GM19238 (cell line): ENCODE measurements around the gene CD63.
"Not testable (repeated sequence)": the region's sequence is repeated elsewhere in the genome, so short reads cannot be mapped to it uniquely, and the experiment has no call there.

Source experiments
- DNase-seq: peaks from one replicate; pipeline ENCODE4 v3.0.0; 2011; ENCODE audit warnings: low spot score; ENCODE audit not compliant: insufficient read length

Gene CD63, protein sequence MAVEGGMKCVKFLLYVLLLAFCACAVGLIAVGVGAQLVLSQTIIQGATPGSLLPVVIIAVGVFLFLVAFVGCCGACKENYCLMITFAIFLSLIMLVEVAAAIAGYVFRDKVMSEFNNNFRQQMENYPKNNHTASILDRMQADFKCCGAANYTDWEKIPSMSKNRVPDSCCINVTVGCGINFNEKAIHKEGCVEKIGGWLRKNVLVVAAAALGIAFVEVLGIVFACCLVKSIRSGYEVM

DNA sequence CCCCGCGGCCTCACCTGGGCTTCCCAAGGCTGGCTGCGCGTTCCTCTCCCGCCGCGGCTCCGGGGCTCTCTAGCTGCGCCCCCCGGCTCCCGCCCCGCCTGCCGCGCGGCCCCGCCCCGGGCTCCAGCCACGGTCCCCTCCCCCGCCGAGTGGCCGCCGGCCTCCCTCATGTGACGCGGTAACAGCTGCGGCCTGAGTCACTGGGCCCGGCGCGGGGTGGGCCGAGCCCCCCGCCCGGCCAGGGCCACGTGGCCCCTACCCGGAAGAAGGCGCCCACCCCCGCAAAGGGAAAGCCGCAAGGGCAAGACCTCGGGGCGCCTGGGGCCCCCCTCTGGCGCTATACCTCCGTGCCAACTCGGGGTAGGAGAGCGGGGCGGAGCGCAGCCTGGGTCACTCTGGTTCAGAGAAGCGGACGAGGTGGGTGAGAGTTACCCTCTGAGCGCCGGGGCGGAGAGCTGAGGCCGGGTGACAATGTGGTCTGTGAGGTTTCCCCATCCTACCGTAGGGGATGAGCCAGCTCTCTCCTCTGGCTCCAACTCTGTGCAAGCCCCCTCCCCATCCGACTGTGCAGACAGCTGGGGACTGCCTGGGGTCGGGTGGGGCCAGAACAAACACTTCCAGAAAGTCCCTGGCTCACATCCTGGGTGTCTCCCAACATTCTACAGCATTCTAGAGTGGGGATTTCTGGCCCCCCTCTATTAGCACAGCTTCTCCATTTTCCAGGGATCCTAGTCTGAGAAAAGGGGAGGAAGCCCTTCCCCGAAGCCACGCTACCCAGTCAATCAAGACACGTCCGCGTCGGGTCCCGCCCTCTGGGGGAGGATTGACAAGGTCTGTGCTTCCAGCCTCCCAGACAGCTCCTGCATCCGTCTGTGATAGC lies at the start of gene CD63:
TSS of gene CD63 (minus strand) at position 71 of the 880 bp plus-strand sequence. CDS start 668 bp downstream, outside the sequence.
- DNase-seq, result peak; percentile 91

DNA sequence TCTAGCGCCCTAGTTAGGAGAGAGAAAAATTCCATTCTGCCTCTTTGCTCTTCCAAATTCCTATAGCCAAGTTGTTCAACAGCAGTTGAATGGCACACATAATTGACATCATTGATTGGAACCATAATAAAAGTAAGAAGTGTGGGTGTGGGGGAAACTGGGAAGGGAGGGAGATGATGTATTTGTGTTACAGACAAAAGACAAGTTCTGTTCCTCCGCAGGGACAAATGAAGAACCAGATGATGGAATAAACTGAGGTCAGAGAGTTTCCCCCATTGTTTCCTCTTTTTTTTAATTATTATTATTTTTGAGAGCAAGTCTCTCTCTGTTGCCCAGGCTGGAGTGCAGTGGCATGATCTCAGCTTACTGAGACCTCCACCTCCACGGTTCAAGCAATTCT lies 49.0 kb upstream of the CD63 start:
- DNase-seq, result no peak

DNA sequence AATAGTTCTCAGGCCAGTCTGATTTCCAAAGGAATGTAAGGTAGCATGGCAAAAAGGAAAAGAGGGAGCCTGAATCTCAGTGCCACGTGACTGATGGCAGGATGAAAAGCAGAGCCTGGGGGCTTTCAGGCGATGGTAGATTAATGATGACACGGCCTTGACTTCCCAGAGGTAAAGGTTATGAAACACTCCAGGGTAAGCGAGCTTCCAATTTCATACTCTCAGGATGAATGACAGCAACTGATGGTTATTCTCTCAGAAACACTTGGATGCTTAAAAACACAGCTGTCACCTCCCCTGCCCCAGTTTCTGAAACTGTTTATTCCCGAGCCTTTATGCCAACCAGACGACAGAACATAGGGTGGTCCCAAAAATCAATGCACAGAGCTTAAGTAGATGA lies 42.9 kb upstream of the CD63 start:
- DNase-seq, result no peak

DNA sequence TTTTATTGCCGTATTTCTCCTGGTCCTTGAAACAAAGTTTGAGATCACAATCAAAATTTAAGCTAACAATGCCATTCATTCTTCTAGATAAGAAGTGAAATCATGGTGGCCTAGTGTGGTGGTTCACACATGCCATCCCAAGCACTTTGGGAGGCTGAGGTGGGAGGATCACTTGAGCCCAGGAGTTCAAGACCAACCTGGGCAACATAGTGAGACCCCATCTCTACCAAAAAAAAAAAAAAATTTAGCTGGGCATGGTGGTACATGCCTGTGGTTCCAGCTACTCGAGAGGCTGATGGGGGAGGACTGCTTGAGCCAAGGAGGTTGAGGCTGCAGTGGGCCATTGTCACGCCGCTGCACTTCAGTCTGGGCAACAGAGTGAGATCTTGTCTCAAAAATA lies 38.3 kb upstream of the CD63 start:
- DNase-seq, result no peak

DNA sequence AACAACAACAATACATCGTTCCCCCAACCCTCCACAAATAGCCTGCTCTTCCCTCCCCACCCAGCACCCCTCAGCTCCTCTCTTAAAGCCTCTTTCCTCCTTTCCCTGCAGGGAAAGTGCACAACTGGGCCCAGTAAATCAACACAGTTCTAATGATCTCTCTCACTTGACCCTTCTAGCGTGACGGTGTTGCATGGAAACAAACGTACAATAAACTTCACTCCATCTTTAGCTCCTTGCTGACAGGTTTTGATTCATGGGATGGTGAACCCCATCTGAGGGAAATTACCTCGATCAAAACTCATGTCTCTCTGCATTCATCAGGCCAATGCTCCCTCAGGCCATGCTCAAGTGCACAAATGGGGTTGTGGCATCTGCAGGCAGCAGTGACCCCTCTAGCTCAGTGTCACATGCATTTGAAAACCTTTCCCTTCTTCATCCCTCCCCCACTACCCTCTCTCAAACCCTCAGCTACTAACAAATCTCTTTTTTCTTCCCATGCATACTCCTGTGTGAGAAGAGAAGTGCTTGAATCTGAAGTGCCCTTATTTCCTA lies 37.0 kb upstream of the CD63 start:
- DNase-seq, result no peak

DNA sequence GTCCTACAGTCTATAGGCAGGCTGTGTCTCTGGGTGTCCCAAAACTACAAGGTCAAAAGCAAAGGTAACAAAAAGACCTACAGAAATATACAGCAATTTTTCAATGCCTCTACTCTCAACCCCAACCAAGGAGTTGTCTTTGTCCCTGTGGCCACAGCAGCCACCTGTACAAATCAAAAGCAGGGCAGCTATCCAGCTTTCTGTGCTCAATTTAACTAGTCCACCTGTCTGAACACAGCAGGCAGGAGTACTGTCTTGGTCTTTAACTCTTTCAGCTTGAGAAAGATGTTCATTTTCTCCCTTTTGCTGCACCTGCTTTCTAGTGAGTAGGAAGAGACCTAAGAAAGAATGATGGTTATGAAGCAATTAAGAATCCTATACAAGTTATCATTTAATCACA lies 33.8 kb upstream of the CD63 start:
- DNase-seq, result no peak

DNA sequence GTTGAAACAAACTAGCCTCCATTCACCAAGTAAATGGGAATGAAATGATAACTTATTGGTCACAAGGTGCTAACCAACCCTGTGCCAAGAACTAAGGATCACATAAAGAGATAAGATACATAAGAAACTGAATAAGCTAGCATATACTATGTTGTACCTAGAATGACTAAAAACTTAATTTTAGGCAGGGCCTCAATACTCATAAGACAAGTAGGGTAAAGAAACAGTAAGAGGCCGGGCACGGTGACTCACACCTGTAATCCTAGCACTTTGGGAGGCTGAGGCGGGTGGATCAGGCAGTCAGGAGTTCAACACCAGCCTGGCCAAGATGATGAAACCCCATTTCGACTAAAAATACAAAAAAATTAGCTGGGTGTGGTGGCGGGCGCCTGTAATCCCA lies 31.9 kb upstream of the CD63 start:
- no peak for DNase-seq

DNA sequence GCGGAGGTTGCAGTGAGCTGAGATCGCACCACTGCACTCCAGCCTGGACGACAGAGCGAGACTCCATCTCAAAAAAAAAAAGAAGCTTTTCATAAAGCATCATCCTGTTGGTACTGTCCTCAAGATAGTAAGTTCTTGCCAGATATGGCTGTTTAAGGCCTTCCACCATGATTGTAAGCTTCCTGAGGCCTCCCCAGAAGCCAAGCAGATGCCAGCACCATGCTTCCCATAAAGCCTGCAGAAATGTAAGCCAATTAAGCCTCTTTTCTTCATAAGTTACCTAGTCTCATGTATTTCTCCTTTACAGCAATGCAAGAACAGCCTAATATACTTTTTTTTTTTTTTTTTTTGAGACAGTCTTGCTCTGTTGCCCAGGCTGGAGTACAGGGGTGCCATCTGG lies 29.8 kb upstream of the CD63 start:
- not testable (repeated sequence) for DNase-seq

DNA sequence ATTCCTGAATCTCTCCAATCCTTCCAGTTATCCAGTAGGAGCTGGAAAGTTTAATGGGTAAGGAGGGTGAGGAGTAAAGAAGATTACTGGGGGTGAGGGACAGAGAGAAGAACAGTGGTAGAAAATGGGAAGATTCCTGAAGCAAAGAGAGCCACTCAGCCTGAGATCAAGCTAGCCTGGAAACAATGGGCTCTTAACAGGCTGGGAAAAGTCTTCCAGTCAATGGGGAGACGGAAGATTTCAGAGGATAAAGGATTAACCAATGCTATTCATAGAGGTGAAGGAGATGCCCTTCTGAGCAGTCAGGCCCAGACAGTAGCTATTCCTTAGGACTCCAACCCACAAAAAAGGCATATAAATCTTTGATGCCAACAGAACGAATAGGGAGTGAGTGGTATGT lies 28.9 kb upstream of the CD63 start:
- DNase-seq, result no peak

DNA sequence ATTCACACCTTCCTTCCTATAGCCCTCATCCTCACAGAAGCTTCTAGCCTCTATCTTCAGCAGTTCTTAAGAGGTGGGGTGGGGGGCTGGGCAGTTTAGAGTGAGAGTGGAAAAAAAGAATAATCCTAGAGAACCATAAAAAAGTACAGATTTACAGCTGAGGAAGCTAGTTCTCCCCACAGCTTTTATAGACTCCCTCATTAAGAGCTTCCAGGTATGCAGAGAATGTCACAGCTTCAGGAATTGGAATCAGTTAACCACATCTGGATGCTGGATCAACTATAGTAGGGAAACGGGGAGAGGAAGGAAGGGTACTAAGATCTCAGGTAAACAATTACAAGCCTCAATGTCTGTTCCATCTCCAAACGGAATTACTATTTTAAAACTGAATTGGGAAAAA lies 26.4 kb upstream of the CD63 start:
- DNase-seq, result no peak

DNA sequence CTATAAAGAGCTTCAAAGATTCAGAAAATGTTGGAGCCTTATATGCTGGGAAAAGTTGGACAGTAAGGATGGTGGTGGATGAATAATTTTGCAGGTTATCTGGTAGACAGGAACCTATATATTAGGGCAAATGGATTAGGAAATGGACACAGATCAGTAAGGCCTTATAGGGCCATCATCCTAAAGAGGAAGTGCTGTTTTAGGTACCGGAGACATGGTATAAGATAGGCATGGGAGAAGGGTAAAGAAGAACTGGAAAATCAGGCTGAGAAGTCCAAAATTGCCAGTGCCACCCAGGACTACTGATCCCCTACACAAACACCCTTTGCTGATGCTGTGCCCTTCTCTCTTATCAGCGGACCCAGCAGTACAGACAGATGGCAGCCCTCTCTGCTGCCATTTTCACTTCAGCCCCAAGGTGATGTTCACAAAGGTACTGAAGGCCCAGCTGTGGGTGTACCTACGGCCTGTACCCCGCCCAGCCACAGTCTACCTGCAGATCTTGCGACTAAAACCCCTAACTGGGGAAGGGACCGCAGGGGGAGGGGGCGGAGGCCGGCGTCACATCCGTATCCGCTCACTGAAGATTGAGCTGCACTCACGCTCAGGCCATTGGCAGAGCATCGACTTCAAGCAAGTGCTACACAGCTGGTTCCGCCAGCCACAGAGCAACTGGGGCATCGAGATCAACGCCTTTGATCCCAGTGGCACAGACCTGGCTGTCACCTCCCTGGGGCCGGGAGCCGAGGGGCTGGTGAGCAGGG lies 19.6 kb upstream of the CD63 start:
- DNase-seq, result no peak

DNA sequence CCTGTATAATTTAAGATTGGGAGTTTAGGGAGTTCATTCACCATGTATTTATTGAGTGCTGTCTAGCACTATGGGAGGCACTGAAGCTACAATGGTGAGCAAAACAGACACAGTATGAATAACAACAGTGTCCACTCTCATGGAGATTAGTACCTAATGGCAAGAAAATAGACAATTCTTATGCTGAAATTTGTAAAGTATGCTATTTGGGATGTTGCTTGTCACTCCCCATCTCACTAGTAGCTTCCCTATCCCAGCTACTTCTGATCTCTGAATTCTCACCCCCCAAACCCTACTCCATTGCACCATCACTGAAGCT lies 18.1 kb upstream of the CD63 start:
- no peak for DNase-seq

DNA sequence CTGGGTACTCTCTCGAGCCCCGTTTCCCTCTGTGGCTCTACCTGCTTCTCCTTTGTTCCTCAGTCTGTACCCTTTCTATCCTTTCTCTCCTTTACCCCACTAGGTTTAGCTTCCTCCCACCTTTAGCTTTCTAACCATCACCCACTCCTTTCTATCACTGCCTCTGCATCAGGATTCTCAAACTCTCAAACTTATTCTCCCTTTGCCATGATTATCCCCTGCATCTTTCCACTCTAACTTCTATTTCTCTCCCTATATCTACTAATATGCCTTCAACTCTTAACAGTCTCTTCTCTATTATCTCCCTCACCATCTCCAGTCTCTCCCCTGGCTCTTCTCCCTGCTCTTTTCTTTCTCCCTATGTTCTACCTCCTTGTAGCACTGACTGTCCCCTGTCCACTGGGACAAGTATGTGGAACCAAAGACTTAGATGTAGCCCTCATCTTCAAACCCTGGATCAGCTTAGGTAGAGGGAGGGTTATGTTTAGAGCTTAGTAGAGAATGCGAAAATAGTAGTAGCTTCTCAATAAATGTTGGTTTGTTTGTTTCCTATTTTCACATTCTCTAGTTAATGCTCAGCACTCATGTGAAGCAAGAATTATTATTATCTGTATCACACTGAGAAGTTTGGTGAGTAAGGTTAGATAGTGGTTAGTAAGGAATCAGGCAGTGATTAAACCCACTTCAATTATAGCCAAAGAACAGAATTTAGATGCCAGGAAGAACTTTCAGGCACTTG lies 17.5 kb upstream of the CD63 start:
- no peak for DNase-seq

DNA sequence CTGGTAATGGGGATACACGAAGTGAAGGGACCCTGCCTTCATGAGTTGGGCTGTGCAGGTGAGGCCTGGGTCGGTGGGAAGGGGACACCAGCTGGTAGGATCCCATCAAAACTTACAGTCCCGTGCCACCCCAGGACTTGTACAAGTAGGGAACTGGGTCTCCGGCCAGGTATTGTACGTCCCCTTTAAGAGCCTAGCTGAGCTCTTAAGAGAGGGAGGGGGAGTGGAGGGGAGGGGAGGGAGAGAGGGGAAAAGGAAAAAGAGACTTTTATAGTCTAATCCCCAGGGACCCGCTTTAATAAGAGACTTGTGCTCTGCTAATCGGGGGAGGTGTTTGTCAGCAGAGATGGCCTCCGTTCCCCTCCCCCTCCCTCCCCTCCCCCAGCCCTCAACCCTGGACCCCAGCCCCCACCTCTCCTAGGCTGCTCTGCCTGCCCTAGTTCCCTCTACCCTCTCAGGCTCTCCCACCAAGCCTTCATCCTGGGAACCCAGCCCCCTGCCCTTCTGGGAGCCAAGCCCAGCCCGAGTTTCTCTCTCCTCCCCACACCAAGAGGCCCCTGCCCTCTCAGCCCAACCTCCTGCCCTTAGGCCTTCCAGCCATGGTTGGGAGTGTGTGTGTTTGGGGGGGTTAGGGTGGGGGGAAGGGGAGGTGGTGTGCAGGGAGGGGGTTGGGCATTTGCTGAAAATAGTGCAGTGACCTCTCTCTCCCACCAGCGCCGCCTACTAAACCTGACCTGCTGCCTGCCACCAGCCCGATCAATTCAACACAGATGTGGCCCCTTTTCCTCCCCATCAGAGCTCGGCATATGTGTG lies 16.8 kb upstream of the CD63 start:
- no peak for DNase-seq

DNA sequence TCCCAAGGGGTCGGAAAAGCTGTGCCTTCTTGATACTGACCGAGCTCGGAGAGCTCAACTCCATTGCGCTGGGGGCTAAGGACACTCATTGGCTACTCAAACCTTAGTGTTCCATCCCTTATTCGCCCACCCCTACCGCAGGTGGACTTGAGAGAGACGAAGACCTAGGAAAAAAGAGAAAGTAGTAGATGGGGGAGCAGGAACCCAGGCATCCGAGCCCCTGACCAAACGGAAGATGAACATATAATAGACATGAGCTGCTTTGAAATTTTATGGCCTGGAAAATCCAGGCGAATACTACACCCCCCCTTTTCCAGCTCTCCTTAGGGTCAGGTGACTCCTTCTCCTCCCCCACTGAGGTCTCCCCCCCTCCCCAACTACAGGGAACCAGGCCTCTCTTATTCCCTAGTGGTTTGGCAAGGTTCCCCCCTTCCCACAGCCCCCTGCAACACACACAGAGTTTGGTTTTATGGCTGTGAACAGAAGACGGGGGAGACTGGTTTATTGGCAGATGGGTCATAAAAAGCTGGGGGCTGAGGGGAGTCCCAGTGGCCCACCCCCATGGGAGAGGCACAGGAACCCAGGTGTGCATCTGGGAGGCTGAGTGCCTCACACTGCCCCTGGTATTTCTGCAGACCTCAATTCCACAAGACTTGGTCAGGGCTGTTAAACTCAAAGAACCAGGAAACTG lies 15.7 kb upstream of the CD63 start:
- DNase-seq, result no peak

DNA sequence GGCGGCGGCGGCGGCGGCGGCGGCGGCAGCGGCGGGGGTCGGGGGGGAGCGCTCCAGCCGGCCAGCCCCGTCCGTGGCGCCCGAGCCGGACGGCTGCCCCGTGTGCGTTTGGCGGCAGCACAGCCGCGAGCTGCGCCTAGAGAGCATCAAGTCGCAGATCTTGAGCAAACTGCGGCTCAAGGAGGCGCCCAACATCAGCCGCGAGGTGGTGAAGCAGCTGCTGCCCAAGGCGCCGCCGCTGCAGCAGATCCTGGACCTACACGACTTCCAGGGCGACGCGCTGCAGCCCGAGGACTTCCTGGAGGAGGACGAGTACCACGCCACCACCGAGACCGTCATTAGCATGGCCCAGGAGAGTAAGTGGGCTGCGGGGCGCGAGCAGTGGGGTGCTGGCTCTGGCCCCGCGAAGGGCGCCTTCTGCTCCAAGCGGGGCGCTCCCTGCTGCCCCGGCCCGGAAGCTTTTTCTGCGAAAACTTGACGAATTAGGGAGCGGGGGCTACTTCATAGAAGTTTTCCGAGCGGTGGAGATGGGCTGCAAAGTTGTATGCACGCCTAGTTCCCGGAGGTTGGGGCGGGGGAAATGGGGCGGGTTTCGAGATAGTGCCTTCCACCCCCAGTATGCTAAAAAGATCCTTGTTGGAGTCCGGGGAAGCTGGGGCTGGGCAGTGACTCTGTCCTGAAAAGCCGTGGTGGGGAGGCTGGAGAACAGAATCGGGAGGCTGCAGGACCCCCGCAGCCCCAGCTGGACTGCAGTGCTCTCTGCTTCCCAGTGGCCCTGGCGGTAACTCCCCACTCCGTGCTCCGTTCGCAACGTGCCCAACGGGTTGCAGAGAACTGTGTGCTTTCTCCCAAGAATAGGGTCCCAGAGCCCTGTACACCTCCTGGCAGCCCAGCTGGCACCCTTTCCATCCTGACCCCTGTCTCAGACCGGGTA lies 14.9 kb upstream of the CD63 start:
- DNase-seq, result no peak

DNA sequence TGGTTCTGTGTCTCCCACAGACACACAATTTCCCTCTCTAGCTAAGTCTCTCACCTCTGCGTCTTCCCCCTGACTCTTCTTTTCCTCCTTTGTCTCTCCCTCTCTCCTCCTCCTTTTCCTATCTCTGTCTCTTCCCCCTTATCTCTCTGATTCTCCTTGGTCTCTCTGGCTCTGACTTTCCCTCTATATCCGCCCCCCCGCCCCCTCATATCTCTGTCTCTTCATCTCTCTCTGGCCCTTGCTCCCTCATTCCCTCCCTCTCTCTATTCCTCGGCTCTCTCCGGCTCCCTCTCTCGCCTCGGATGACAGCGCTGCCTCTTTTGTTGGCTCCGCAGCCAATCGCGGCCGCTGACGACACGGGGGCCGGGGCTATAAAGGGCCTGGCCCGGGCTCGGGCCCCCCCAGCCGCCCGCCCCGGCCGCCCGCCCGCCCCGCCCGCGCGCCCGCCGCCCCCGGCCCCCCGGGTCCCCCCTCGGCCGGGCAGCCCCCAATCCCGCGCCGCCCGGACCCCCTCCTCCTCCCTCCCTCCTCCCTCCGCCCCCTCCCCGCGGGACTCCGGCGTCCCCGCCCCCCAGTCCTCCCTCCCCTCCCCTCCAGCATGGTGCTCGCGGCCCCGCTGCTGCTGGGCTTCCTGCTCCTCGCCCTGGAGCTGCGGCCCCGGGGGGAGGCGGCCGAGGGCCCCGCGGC lies 14.1 kb upstream of the CD63 start, which contains the start of gene GDF11:
TSS of gene GDF11 (plus strand) at position 404 of the 687 bp plus-strand sequence. CDS start at position 599, 195 bp downstream.
- DNase-seq, result peak; percentile 72
